Type B pancreatic cell (in vitro differentiated cells): ENCODE data around the gene LSMEM2. TPM values are rescaled to one million over a fixed set of nuclear protein-coding genes. Genes with fewer than 3 reads are reported as not detected.
"Not testable (repeated sequence)": the region's sequence is repeated elsewhere in the genome, so short reads cannot be mapped to it uniquely, and the experiment has no call there.

Experiments used
- DNase-seq: peaks from one replicate; pipeline ENCODE4 v3.0.0; 2021; ENCODE audit warnings: mixed read lengths; ENCODE audit not compliant: unreplicated experiment; ENCODE audit errors: extremely low spot score
- H3K27ac Mint-ChIP-seq: 2 replicates; pipeline ENCODE4 v1.8.0; 2021; ENCODE audit warnings: mild to moderate bottlenecking, mixed read lengths
- H3K27me3 Mint-ChIP-seq: 2 replicates; pipeline ENCODE4 v1.8.0; 2021; ENCODE audit warnings: mixed read lengths
- H3K36me3 Mint-ChIP-seq: 2 replicates; pipeline ENCODE4 v1.8.0; 2021; ENCODE audit warnings: mixed read lengths
- H3K4me1 Mint-ChIP-seq: one replicate; pipeline ENCODE4 v1.8.0; 2021; ENCODE audit warnings: mixed read lengths; ENCODE audit not compliant: unreplicated experiment
- H3K4me3 Mint-ChIP-seq: 2 replicates; pipeline ENCODE4 v1.8.0; 2021; ENCODE audit warnings: mild to moderate bottlenecking, mixed read lengths
- H3K9me3 Mint-ChIP-seq: 2 replicates; pipeline ENCODE4 v1.8.0; 2021; ENCODE audit warnings: mixed read lengths
- total RNA-seq: library from RNA; stranded (reverse); gene quantifications from 2 replicates; pipeline ENCODE4 v1.2.1, GENCODE V29; 2021; ENCODE audit warnings: low replicate concordance
- TF ChIP-seq, protein P1 (sequence below): fragments of 200-600 bp; sonication (generic); conservative IDR thresholded peaks from 2 replicates; pipeline ENCODE4 v1.5.0; 2021; ENCODE audit warnings: antibody characterized with exemption, mild to moderate bottlenecking

Gene LSMEM2
- total RNA-seq, 1 donor from 2014 or later = not detected

DNA sequence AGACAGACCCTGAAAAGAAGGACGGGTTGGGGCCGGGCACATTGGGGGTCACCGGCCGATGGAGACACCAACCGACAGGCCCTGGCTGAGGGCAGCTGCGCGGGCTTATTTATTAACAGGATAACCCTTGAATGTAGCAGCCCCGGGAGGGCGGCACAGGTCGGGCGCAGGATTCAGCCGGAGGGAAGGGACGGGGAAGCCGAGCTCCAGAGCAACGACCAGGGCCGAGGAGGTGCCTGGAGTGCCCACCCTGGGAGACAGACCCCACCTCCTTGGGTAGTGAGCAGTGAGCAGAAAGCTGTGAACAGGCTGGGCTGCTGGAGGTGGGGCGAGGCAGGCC lies 2.2 kb upstream of the LSMEM2 start:
- H3K27me3 Mint-ChIP-seq = peaks cover 32% of the 10 kb centered on the region
- peaks cover 20% of the 10 kb centered on the region for H3K4me1 Mint-ChIP-seq
- DNase-seq = no peak
- no peaks in the 10 kb centered on the region for H3K9me3 Mint-ChIP-seq
- no peak overlapping the region for H3K27ac Mint-ChIP-seq
- H3K4me3 Mint-ChIP-seq = no peak overlapping the region
- H3K36me3 Mint-ChIP-seq = peaks cover 9% of the 10 kb centered on the region
- TF ChIP-seq, protein P1, sequence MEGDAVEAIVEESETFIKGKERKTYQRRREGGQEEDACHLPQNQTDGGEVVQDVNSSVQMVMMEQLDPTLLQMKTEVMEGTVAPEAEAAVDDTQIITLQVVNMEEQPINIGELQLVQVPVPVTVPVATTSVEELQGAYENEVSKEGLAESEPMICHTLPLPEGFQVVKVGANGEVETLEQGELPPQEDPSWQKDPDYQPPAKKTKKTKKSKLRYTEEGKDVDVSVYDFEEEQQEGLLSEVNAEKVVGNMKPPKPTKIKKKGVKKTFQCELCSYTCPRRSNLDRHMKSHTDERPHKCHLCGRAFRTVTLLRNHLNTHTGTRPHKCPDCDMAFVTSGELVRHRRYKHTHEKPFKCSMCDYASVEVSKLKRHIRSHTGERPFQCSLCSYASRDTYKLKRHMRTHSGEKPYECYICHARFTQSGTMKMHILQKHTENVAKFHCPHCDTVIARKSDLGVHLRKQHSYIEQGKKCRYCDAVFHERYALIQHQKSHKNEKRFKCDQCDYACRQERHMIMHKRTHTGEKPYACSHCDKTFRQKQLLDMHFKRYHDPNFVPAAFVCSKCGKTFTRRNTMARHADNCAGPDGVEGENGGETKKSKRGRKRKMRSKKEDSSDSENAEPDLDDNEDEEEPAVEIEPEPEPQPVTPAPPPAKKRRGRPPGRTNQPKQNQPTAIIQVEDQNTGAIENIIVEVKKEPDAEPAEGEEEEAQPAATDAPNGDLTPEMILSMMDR = no peak

DNA sequence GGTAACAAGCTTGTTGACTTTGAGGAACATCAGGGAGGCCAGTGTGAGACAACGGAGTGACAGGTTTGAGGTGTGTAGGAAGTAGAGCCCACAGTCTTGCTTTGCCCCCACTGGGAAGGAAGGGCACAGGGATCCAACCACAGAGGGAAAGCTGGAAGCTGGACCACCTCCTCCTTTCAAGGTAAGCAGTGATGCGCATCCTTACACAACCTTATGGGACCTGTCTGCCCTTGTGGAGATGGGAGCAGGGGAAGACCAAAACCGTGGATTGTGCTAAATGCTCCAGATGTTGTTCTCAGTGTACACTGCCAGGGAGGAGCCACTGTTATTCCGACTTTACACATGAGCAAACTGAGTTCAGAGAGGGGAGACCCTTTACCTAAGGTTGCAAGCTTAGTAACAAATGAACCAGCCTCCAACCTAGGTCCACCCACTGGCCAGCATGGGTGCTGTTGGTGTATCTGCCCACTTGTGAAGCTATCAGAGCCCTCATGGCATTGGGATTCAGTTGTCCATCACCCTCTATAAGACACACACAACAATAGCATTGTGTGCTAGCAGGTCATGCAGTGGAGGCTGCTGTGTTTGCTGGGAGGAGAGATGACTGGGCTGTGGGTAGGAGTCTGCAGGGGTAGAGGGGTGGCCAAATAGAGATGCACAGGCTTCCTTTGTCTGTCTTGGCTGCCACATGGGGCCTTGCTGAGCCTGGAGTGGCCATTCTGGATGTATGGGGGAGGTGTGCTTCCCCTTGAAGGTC lies 586 bp upstream of the LSMEM2 start:
- TF ChIP-seq, protein P1 = no peak
- H3K27me3 Mint-ChIP-seq = peaks cover 27% of the 10 kb centered on the region
- peaks cover 14% of the 10 kb centered on the region for H3K4me1 Mint-ChIP-seq
- H3K9me3 Mint-ChIP-seq = no peaks in the 10 kb centered on the region
- DNase-seq = no peak
- H3K4me3 Mint-ChIP-seq = no peak overlapping the region
- H3K36me3 Mint-ChIP-seq = peaks cover 5% of the 10 kb centered on the region
- no peak overlapping the region for H3K27ac Mint-ChIP-seq

DNA sequence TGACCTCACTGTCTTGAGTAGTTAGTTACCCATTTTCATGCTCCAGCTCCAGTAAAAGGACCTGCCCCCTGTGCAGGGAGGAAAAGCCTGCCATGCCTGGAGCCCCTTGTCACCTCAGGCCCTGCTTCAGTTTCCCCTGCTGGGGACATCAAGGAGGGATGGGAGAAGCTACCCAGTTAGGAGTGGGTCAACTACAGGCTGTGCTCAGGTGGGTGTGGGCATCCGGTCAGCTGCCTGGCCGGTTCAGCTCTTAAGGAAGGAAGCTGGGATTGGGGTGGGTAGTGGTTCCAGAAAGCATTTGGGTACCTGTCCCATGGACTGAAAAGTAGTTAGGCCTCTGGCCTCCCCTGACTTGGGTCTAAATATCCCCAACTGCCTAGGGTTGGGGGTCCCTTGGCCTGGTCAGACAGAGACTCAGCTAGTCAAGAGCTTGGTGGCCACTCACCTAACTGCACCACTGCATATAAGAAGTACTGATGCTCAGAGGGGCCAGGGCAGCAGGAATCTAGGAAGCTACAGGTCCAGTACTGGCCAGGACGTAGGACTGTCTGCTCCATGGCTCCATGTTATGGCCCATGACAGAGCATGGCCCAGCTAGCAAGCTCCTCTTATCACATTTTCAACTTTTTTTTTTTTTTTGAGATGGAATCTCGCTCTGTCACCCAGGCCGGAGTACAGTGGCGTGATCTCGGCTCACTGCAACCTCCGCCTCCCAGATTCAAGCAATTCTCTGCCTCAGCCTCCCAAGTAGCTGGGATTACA lies 549 bp downstream of the LSMEM2 start:
- H3K27ac Mint-ChIP-seq = no peak overlapping the region
- no peak overlapping the region for H3K4me3 Mint-ChIP-seq
- peaks cover 22% of the 10 kb centered on the region for H3K27me3 Mint-ChIP-seq
- peaks cover 2% of the 10 kb centered on the region for H3K36me3 Mint-ChIP-seq
- peaks cover 9% of the 10 kb centered on the region for H3K4me1 Mint-ChIP-seq
- no peaks in the 10 kb centered on the region for H3K9me3 Mint-ChIP-seq
- DNase-seq = no peak
- TF ChIP-seq, protein P1 = no peak

DNA sequence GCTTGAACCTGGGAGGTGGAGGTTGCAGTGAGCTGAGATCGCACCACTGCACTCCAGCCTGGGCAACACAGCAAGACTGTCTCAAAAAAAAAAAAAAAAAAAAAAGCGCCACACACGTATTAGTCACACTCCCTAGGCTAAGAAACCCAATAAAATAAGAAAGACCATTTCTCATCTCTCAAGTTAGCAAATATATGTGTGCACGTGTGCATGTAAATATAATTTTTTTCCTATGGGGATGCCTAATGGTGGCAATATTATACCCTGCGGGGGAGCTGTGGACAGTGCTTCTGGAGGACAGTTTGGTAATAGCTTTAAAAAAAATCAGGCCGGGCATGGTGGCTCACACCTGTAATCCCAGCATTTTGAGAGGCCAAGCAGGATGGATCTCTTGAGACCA lies 5.2 kb downstream of the LSMEM2 start:
- H3K36me3 Mint-ChIP-seq, H3K27me3 Mint-ChIP-seq, H3K4me1 Mint-ChIP-seq, H3K4me3 Mint-ChIP-seq, H3K9me3 Mint-ChIP-seq, H3K27ac Mint-ChIP-seq, DNase-seq: not testable (repeated sequence)

DNA sequence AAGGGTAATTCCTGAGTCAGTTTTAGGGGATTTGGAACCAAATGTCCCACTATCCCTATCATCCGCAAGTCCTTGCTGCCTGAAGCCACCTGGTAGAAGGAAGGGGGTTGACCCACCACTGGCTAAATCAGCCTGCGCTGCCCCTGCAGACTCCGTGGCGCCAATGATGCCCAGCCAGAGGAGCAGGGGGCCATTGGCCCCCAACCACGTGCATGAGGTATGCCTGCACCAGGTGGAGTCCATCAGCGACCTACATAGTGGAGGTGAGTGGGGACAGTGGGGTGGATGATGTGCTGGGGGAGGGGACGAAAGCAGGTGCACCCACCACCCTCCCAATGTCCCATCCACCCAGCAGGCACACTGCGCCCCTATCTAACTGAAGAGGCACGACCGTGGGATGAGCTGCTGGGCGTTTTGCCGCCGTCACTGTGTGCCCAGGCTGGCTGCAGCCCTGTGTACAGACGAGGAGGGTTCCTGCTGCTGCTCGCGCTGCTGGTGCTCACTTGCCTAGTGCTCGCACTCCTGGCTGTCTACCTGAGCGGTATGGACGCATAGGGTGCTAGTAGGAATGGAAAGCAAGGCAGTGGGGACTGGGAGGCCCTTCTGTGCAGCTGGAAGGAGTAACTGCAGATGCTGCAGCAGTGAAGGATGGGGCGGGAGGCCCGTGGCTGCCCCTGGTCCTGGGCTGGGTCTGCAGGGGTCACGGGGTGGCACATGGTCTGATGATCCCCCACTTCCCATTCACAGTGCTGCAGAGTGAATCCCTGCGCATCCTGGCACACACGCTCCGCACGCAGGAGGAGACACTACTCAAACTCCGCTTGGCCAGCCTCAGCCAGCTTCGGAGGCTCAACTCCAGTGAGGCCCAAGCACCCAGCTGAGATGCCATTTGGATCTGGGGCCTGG lies 7.7 kb downstream of the LSMEM2 start:
- Mint-ChIP-seq H3K27ac (no peak overlapping the region), H3K27me3 (no peaks in the 10 kb centered on the region), H3K4me3 (no peak overlapping the region), H3K36me3 (no peaks in the 10 kb centered on the region), H3K9me3 (no peaks in the 10 kb centered on the region), H3K4me1 (peaks cover 6% of the 10 kb centered on the region)
- no peak for DNase-seq
- TF ChIP-seq, protein P1 = no peak
